Prostate gland (tissue), 2 donors: ENCODE measurements around the gene ABCC2.

Source experiments
- CTCF ChIP-seq, 4 experiments: fragments of 200-600 bp in 2 of 4; fragments of 450-650 bp in 2 of 4; sonication (generic) in 2 of 4; IDR thresholded peaks; 1 replicate in 3 of 4; 2 replicates in 1 of 4; pipeline ENCODE4 v1.5.1; 2016 to 2019; ENCODE audit warnings: antibody characterized with exemption in 4 of 4, mild to moderate bottlenecking in 2 of 4, moderate library complexity in 2 of 4
- POLR2A ChIP-seq: fragments of 450-650 bp; IDR thresholded peaks from one replicate; pipeline ENCODE4 v1.6.1; 2016; ENCODE audit warnings: antibody characterized with exemption, mild to moderate bottlenecking

GRCh38 chr10:99769706-99770105 is 12.7 kb upstream of the ABCC2 start:
- TF ChIP-seq POLR2A: no peak
- TF ChIP-seq CTCF (IDR thresholded peaks at IDR 0.05): no peak
